Posterior cingulate gyrus (tissue), 11 donors: Measurements from ENCODE around the gene IRX4.
"Not testable (repeated sequence)": the region's sequence is repeated elsewhere in the genome, so short reads cannot be mapped to it uniquely, and the experiment has no call there.

Experiments used
- DNase-seq, 10 donors: peaks; one replicate each; pipeline versions ENCODE4 v3.0.0 to v3.0.0-alpha.2; 2020 to 2021; ENCODE audit warnings: mixed read lengths in 3 of 10
- intact Hi-C: fragments of 100-400 bp; cut with DNase I; formaldehyde crosslinking; loops from one replicate; pipeline ENCODE4 v1.15.1; 2023

The IRX4 gene

DNA sequence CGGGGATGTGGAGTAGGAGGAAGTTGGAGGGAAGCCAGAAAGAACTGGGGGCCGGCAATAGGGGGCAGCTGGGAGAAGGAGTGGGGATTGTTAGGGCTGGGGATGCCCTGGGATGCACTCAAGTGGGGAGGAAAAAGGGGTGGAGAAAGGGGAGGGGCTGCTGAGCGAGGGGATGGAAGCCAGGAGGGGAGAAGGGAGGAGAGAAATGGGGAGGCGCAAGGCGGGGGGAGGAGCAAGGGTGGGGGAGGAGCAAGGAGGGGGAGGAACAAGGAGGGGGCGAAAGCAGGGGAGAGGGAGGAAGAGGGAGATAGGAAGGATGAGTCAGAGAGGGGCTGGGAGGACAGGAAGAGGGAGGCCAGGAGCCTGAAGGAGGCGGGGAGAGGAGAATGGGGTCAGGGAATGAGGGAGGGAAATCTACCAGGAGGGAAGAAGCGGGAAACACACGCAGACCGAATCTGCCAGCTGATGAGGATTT lies 1.6 kb downstream of the IRX4 start:
- intact Hi-C loops: no loop called here
- peak in 2 of 10 donors; percentile 10 to 27 for DNase-seq

GRCh38 chr5:1880377-1881025 lies 2.2 kb downstream of the IRX4 start:
- DNase-seq: peak in 1 of 10 donors; percentile 31
- intact Hi-C loops: no loop called here

DNA sequence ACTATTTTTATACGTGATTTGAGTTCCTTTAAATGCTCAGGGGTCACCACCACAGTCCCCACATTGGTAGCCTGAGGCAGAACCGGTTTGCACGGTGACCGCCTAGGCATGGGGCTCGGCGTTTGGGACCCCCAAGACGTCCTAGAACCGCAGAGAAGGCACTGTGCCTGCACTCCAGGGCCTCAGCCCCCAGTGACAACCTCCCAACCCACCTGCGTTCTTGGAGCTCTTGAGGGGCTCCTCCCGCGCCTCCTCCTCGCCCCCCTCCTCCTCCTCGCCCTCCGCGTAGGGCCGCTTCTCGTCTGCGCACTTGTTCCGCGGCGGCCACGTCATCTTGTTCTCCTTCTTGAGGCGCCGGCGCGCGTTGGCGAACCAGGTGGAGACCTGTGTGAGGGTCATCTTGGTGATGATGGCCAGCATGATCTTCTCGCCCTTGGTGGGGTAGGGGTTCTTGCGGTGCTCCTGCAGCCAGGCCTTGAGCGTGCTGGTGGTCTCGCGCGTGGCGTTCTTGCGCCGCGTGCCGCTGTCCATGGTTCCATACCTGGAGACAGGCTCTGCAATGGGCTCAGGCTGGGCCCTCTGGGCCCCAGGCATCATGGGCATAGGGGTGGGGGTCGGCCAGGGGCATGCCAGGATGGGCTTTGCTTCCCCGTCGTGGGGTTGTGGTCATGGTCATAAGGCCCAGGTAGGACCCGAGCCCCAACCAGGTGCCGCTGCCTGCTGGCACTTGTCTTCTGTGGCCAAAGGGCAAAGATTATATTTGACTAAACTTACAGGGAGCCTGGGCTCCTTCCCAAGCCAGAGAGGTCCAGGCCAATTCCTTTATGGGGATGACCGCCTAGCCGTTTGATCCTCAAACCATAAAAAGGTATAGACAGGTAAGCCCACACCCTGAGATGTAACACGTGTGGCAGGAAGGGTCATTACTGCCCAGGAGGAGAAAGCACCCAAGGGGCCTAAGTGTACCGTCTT lies 3.1 kb downstream of the IRX4 start:
- no peak for DNase-seq
- intact Hi-C loops: no loop called here

DNA sequence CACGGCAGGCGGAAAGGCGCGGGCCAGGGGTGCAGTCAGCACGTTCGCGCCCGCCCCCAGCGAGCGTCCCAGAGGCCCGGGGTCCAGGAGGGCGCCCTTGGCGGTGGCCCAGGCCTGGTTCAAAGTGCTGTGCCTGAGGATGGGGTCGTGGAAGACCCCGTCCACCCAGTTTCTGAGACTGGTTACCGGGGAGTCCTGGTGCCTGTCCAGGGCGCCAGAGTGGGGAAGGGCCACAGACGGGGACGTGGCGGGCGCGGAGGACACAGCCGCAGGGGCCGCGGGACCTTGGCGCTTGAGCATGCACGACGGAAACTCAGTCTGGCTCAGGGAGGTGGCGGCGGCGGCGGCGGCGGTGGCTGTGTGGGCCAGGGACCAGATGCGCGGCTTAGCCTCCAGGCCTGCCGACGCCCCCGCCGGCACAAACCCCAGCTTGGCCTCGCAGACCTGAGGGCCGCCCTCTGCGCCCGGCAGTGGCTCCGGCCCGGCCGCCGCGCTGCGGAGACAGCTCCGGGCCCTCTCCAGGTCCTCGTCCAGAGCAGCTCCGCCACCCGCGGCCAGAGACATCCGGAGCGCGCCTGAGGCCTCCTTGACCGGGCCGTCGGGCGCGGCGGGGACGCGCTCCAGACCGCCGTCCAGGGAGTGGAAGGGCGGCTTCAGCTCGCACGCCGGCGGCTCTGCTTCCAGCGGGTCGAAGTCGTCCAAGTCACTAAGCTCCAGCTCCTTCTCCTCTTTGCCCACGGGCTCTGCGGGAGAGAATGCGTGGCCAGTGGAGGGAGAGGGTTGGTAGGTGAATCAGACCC lies 4.5 kb downstream of the IRX4 start:
- intact Hi-C loops: no loop called here
- DNase-seq: no peak

GRCh38 chr5:1877103-1878049 lies 5.3 kb downstream of the IRX4 start:
- DNase-seq: no peak
- intact Hi-C loops: no loop called here

- intact Hi-C loops: no loop called here
Observed at GRCh38 chr5:1876660-1877064, 6.1 kb downstream of the IRX4 start.

GRCh38 chr5:1875843-1876659 lies 6.7 kb downstream of the IRX4 start:
- no peak for DNase-seq
- intact Hi-C loops: no loop called here

More at GRCh38 chr5:1876660-1877064, 6.1 kb downstream of the IRX4 start:
- no peak for DNase-seq

DNA sequence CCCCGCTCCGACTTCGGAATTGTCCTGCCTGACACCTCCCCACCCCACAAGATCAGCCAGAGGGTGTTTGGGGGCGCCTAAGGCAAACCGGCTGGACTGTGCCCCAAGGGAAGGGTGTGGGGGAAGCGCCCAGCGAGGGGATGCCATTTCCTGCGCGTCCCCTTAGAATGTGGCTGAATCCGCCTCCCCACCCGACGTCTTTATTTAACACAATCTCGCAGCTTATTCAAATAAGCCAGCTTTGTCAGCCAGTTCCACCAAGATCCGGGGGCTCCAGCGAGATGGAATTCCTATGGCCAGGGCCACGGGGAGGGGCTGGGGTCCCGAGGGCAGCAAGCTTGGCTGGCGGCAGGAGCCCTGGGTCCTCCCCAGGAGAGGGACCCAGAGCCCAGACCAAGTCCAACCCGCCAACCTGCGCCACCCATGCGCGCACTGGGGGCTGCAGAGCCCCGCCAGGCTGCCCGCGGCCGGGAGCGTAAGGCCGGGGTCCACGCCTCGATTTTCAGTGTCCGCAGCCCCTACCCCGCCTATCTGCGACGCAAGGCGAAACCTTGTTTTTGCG lies 7.4 kb downstream of the IRX4 start:
- DNase-seq: no peak
- intact Hi-C loops: no loop called here

GRCh38 chr5:1874771-1875220 lies 7.9 kb downstream of the IRX4 start:
- intact Hi-C loops: no loop called here
- DNase-seq: no peak

GRCh38 chr5:1874348-1874747 lies 8.4 kb downstream of the IRX4 start:
- no peak for DNase-seq
- intact Hi-C loops: no loop called here

DNA sequence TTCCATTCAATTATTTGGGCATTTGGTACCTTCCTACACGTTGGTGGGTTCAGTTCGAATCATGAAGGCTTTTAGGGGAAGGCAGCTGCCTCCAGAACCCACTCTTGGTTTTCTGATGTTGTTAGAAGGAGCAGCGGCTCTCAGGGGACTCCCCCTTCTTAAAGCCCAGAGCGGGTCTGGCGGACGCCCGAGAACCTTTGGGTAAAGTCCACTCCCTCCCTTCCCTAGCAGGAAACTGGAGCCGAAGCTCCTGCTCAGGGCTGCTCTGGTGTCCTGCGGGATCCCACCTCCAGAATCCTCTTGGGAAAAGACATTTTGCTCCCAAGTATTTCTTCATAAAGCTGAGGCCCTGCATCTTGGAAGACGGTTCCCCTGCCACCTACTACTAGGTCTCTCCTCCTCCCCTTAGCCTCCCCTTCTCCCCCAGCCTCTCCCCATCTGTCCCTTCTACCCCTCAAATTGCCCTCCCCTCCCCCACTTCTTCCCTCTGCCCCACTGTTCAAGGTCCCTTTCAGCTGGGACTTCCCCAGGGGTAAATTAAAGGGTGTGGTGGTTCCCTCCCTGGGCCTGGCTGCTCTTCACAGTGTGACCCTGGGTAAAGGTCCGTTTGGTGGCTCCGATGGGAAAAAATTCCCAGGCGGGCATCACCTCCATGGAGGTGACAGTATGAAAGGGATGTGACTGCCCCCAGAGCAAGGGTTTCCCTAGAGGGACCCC lies 9.3 kb downstream of the IRX4 start:
- intact Hi-C loops: no loop called here
- no peak for DNase-seq

GRCh38 chr5:1871441-1871840 lies 11.3 kb downstream of the IRX4 start:
- no peak for DNase-seq
- intact Hi-C loops: no loop called here

DNA sequence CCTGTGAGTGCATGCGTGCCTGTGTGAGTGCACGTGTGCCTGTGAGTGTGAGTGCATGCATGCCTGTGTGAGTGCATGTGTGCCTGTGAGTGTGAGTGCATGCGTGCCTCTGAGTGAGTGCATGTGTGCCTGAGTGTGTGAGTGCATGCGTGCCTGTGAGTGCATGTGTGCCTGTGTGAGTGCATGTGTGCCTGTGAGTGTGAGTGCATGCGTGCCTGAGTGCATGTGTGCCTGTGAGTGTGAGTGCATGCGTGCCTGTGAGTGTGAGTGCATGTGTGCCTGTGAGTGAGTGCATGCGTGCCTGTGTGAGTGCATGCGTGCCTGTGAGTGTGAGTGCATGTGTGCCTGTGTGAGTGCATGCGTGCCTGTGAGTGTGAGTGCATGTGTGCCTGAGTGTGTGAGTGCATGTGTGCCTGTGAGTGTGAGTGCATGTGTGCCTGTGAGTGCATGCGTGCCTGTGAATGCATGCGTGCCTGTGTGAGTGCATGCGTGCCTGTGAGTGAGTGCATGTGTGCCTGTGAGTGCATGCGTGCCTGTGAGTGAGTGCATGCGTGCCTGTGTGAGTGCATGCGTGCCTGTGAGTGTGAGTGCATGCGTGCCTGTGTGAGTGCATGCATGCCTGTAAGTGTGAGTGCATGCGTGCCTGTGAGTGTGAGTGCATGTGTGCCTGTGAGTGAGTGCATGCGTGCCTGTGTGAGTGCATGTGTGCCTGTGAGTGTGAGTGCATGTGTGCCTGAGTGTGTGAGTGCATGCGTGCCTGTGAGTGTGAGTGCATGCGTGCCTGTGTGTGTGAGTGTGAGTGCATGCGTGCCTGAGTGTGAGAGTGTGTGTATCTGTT lies 12.1 kb downstream of the IRX4 start:
- intact Hi-C loops, DNase-seq: not testable (repeated sequence)

- intact Hi-C loops: no loop called here
- no peak for DNase-seq
Observed at GRCh38 chr5:1868886-1869475, 13.7 kb downstream of the IRX4 start.

DNA sequence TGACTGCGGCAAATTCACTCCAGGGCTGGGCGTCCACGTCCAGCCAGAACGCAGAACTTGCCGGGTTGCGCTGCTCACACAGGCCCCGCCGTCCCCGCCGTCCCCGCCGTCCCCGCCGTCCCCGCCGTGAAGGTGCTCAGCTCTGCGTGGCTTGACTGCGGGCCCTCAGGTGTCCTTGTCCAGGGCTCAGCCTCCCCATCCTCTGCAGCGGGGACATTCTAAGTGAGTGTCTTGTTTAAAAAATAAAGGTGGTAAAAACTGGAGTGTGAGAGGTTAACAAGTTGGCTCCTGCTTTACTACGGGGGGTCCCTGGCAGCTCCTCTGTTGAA lies 14.9 kb downstream of the IRX4 start:
- DNase-seq: no peak
- intact Hi-C loops: no loop called here

DNA sequence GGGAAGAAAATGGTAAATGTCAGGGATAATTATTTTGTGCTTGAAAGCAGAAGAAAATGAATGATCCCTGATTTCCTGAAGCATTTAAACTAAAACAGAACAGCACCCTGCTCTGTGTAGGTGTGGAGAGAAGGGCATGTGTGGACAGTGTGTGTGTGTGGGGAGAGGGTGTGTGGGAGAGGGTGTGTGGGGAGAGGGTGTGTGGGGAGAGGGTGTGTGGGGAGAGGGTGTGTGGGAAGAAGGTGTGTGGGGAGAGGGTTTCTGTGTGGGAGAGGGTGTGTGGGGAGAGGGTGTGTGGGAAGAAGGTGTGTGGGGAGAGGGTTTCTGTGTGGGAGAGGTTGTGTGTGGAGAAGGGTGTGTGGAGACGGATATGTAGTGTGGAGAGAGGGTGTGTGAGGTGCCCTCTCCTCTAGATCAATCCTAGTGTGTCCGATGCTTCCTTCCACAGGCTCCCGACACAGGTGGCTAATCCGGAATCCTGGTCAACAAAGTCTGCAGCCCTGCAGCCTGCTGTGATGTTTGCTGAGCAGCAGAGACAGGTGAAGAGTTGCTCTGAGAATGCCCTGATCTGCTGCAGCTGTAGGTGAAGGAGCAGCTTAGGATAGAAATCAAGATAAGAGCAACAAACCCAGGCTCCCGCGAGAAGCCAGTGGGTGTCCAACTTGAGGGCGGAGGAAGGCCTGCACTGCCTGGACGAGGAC lies 15.5 kb downstream of the IRX4 start:
- DNase-seq: no peak
- intact Hi-C loops: no loop called here
